ENCODE data around the gene L1TD1. TPM values are rescaled to one million over a fixed set of nuclear protein-coding genes. Genes with fewer than 3 reads are reported as not detected.

L1TD1 gene
- total and polyA plus RNA-seq, 9 of the 15 experiments (the other 6 are each of a cell fraction or from before 2014, with no cell fraction given) = 0.09 TPM; not detected in 8

DNA sequence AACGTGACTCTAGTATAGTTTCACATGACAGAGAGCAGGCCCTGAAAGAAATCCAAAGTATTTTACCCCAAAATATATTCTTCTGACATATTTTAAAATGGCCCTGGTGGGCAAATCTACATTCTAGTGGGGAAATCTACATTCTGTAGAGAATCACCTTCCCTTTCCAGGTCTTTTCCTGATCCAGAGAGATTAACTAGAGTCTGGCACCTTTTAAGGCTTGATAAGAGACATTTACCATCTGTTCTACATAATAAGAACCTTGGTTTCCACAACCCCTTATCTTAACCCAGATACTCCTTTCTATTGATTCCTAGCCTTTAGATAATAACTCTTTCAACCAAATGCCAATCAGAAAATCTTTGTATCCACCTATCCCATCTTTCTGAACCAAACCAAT lies 17.0 kb upstream of the L1TD1 start:
- no peak overlapping the region for H3K9ac ChIP-seq (ENCODE audit: insufficient read depth in 1 of 2, low read depth in 2 of 2, low read length in 2 of 2)
- 0 out of 2 replicates have a peak, but pooled peaks cover under 1% of the 10 kb centered on the region for H4K20me1 ChIP-seq (replicated peaks; ENCODE audit: control insufficient read depth, insufficient read depth, low read length)
- peaks cover 0 to under 1% of the 10 kb centered on the region in 2 experiments; a peak in 2 of 5 replicates for H3K27me3 ChIP-seq (ENCODE audit: control insufficient read depth in 2 of 2, insufficient read depth in 2 of 2, low read length in 2 of 2)
- FAIRE-seq (no peak), ATAC-seq (no peak), DNase-seq (ENCODE audit: extremely low read depth in 1 of 4, low spot score in 3 of 4) (no peak)
- H3K4me3 ChIP-seq = no peak overlapping the region
- no peak overlapping the region for H3K4me2 ChIP-seq (ENCODE audit: insufficient read depth, low read length)
- no peak overlapping the region for H3K27ac ChIP-seq (ENCODE audit: extremely low read depth, low read depth, low read length)
- intact Hi-C loops (cut with micrococcal nuclease) = no loop called here
- in situ Hi-C loops (cut with MboI) = loop anchor here (5.0 to 10.0 kb wide), 2 partner anchors 230 to 557 kb away; no protein-coding TSS in a partner anchor
- ChIA-PET POLR2A (no interaction called here), CTCF (ENCODE audit: low intra/inter-chr PET ratio) (no interaction called here)
- H3K79me2 ChIP-seq (ENCODE audit: control insufficient read depth, insufficient read depth, low read length) = no peaks in the 10 kb centered on the region
- no peaks in the 10 kb centered on the region for H3K9me3 ChIP-seq (replicated peaks; ENCODE audit: control insufficient read depth, insufficient read depth, low read depth, low read length)
- no peak for TF ChIP-seq CBX5 (IDR thresholded peaks at IDR 0.05; ENCODE audit: borderline replicate concordance, low read depth)
- TF ChIP-seq NELFE (IDR thresholded peaks at IDR 0.05; ENCODE audit: insufficient read depth, insufficient read length) = no peak
- no peak for TF ChIP-seq ZNF212 (CRISPR knock-in tag; IDR thresholded peaks at IDR 0.05)
- TF ChIP-seq ZNF384 (IDR thresholded peaks at IDR 0.05; ENCODE audit: low read depth, low read length) = no peak
- no peak for TF ChIP-seq MXD1 (CRISPR knock-in tag; IDR thresholded peaks at IDR 0.05; ENCODE audit: borderline replicate concordance, poor library complexity, severe bottlenecking)
- TF ChIP-seq GTF2A2 (tag; IDR thresholded peaks at IDR 0.05) = no peak
- TF ChIP-seq RFX1 (IDR thresholded peaks at IDR 0.05) = no peak
- TF ChIP-seq MNT (conservative IDR thresholded peaks at IDR 0.05) = no peak
- TF ChIP-seq HDAC8 (tag; IDR thresholded peaks at IDR 0.05) = no peak
- TF ChIP-seq SIRT6 (IDR thresholded peaks at IDR 0.05; ENCODE audit: low read depth, low read length) = no peak
- no peak for TF ChIP-seq MEF2A (IDR thresholded peaks at IDR 0.05; ENCODE audit: control insufficient read depth, low read depth, low read length)
- TF ChIP-seq BMI1 (IDR thresholded peaks at IDR 0.05; ENCODE audit: low read length) = no peak
- no peak for TF ChIP-seq C11orf30 (IDR thresholded peaks at IDR 0.05; ENCODE audit: low read depth)
- TF ChIP-seq ZNF668 (CRISPR knock-in tag; IDR thresholded peaks at IDR 0.05) = no peak
- no peak for TF ChIP-seq FIP1L1 (IDR thresholded peaks at IDR 0.05; ENCODE audit: low read depth, low read length, poor library complexity, severe bottlenecking)
- TF ChIP-seq NFATC3 (IDR thresholded peaks at IDR 0.05) = no peak
- no TSS peak for BruUV-seq (replicated peaks)
- H3K36me3 ChIP-seq (ENCODE audit: control insufficient read depth, insufficient read depth, low read length) = no peaks in the 10 kb centered on the region
- no peaks in the 10 kb centered on the region for H3K9me1 ChIP-seq (ENCODE audit: control insufficient read depth, insufficient read depth, low read length)
- WGBS (ENCODE audit: insufficient coverage, low coverage, missing lambda C conversion rate) = 0% methylated on average over 1 of the region's 1 CpG
- H2AFZ ChIP-seq (ENCODE audit: low read depth, low read length) = no peak overlapping the region
- H3K4me1 ChIP-seq (replicated peaks in 1 of 2; ENCODE audit: control insufficient read depth in 2 of 2, insufficient read depth in 2 of 2, low read length in 2 of 2) = no peaks in the 10 kb centered on the region
